Immature natural killer cell (primary cell): ENCODE results near the gene ANAPC7. TPM values are rescaled to one million over a fixed set of nuclear protein-coding genes. Genes with fewer than 3 reads are reported as not detected.
"Not testable (repeated sequence)": the region's sequence is repeated elsewhere in the genome, so short reads cannot be mapped to it uniquely, and the experiment has no call there.

Source experiments
- DNase-seq, 3 donors: peaks; one replicate each; pipeline ENCODE4 v3.0.0; 2022; ENCODE audit warnings: mixed read lengths in 1 of 3
- H3K27ac Mint-ChIP-seq, 6 donors: one replicate each; pipeline ENCODE4 v1.8.0; 2020; ENCODE audit warnings: mixed read lengths in 6 of 6, mild to moderate bottlenecking in 5 of 6, inconsistent platforms in 4 of 6, moderate library complexity in 3 of 6
- H3K27me3 Mint-ChIP-seq, 3 donors: one replicate each; pipeline ENCODE4 v1.8.0; 2020 to 2021; ENCODE audit warnings: low read depth in 3 of 3, mild to moderate bottlenecking in 3 of 3, mixed read lengths in 3 of 3, moderate library complexity in 3 of 3, inconsistent platforms in 1 of 3
- H3K36me3 Mint-ChIP-seq, 3 donors: one replicate each; pipeline ENCODE4 v1.8.0; 2020; ENCODE audit warnings: mixed read lengths in 3 of 3, inconsistent platforms in 2 of 3, mild to moderate bottlenecking in 2 of 3
- H3K4me1 Mint-ChIP-seq, 2 donors: one replicate each; pipeline ENCODE4 v1.8.0; 2020; ENCODE audit warnings: inconsistent platforms in 2 of 2, mild to moderate bottlenecking in 2 of 2, mixed read lengths in 2 of 2, moderate library complexity in 1 of 2
- H3K4me3 Mint-ChIP-seq, 5 donors: one replicate each; pipeline ENCODE4 v1.8.0; 2020; ENCODE audit warnings: mild to moderate bottlenecking in 5 of 5, mixed read lengths in 5 of 5, inconsistent platforms in 3 of 5, moderate library complexity in 3 of 5
- H3K9me3 Mint-ChIP-seq, 6 donors: one replicate each; pipeline ENCODE4 v1.8.0; 2020; ENCODE audit warnings: mild to moderate bottlenecking in 6 of 6, mixed read lengths in 6 of 6, inconsistent platforms in 4 of 6, moderate library complexity in 3 of 6
- polyA plus RNA-seq, 3 donors: library from polyadenylated mRNA; unstranded; fragments of 300-500 nt; fragmentation: Illumina TruSeq; gene quantifications; one replicate each; pipeline ENCODE4 v1.2.3, GENCODE V29; 2021

The ANAPC7 gene
- polyA plus RNA-seq, 3 donors from 2014 or later: 11.0 to 26.4 (median 24.8) TPM

DNA sequence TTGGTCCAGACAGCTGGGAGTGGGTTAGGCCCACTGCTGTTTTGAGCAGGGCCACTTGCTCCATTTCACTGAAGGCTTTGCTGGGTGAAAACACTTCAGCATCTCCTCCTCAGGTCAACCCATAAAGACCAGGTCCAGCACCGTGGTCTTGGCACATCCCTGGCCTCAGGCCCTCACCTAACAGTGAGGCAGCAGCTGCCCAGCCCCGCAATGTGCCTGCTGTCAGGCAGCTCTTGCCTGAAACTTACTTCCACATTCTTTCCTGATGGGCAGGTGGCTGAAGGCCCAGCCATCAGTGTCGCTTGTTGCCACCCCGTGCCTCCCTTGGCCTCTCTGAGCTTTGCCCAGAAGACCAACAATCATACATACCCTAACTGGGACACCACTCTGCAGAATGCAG, 54.4 kb downstream of the ANAPC7 start:
- H3K27ac Mint-ChIP-seq: peak overlapping the region in 5 of 6 donors; percentile 23 to 84 (median 80)
- DNase-seq: no peak
- peaks cover 12 to 27% of the 10 kb centered on the region in 2 donors for H3K4me1 Mint-ChIP-seq
- H3K27me3 Mint-ChIP-seq: peaks cover 0 to 4% (median 2%) of the 10 kb centered on the region in 3 donors
- H3K9me3 Mint-ChIP-seq: no peaks in the 10 kb centered on the region
- H3K4me3 Mint-ChIP-seq: peak overlapping the region in 1 of 5 donors; percentile 20
- H3K36me3 Mint-ChIP-seq: peaks cover 17 to 32% (median 17%) of the 10 kb centered on the region in 3 donors

DNA sequence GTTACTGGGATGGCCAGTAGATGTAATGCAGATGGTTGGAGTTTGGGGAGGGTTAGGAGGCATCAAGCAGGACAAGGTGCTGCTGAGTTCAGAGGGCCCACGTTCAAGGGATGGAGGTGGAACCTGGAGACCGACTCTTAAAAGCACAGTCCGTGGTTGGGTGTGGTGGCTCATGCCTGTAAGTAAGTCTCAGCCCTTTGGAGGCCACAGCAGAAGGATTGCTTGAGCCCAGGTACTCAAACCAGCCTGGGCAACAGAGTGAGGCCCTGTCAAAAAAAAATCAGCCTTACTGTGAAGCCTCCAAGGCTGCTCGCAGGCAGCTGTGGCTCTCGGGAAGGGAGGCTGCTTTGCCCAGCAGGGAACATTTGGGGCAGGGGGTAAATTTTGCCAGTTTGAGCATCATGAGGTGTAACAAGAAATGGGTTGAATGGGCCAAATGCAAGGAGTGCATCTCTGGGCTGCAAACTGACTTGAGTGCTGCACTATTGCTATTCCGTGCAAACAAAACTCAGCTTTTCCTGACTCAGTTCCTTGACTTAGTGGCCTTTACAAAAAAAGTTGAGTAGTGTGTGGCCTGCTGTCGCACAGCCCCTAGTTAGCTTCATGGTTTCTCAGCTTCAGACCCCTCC, 55.0 kb downstream of the ANAPC7 start:
- peaks cover 21 to 37% (median 23%) of the 10 kb centered on the region in 3 donors for H3K36me3 Mint-ChIP-seq
- no peak overlapping the region for H3K4me3 Mint-ChIP-seq
- H3K27me3 Mint-ChIP-seq: peaks cover 0 to 4% (median 2%) of the 10 kb centered on the region in 3 donors
- H3K4me1 Mint-ChIP-seq: peaks cover 12 to 23% of the 10 kb centered on the region in 2 donors
- H3K27ac Mint-ChIP-seq: no peak overlapping the region
- no peak for DNase-seq
- H3K9me3 Mint-ChIP-seq: no peaks in the 10 kb centered on the region

DNA sequence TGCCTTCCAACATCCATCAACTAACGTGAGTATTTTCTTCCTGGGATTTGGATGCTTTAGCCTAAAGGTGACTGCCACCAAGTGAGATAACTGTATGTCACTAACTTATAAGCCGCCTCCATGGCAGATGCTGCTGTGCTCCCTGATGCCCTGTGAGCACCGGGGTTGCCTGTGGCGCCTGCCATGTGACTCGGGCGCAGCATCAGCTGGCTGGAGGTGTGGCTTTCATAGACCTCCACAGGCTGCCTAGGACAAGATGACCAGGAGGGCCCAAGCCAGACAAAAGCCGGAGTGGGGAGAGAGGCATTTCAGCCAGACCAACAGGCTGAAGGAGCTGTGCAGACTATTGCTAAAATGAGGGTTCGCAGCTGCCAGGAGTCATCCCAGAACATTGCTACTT, 55.7 kb downstream of the ANAPC7 start:
- peaks cover 0 to 2% (median 2%) of the 10 kb centered on the region in 3 donors for H3K27me3 Mint-ChIP-seq
- H3K4me1 Mint-ChIP-seq: peaks cover 12 to 23% of the 10 kb centered on the region in 2 donors
- DNase-seq: no peak
- H3K27ac Mint-ChIP-seq: peak overlapping the region in 1 of 6 donors; percentile 14
- H3K9me3 Mint-ChIP-seq: no peaks in the 10 kb centered on the region
- H3K36me3 Mint-ChIP-seq: peaks cover 21 to 45% (median 29%) of the 10 kb centered on the region in 3 donors
- H3K4me3 Mint-ChIP-seq: no peak overlapping the region

DNA sequence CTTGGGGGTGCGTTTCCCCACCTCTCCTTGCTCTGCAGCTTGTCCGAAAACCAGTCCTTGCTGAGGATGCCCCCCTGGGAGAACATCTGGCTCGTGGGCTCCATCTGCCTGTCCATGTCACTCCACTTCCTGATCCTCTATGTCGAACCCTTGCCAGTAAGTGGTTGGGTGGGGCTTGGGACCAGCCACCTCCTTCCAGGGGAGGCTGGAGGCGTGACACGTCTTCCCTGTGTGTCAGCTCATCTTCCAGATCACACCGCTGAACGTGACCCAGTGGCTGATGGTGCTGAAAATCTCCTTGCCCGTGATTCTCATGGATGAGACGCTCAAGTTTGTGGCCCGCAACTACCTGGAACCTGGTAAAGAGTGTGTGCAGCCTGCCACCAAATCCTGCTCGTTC, 57.5 kb downstream of the ANAPC7 start:
- no peak for DNase-seq
- peaks cover 12 to 20% of the 10 kb centered on the region in 2 donors for H3K4me1 Mint-ChIP-seq
- no peaks in the 10 kb centered on the region for H3K9me3 Mint-ChIP-seq
- peaks cover 0 to 2% (median 2%) of the 10 kb centered on the region in 3 donors for H3K27me3 Mint-ChIP-seq
- no peak overlapping the region for H3K4me3 Mint-ChIP-seq
- H3K27ac Mint-ChIP-seq: no peak overlapping the region
- peaks cover 25 to 60% (median 29%) of the 10 kb centered on the region in 3 donors for H3K36me3 Mint-ChIP-seq

DNA sequence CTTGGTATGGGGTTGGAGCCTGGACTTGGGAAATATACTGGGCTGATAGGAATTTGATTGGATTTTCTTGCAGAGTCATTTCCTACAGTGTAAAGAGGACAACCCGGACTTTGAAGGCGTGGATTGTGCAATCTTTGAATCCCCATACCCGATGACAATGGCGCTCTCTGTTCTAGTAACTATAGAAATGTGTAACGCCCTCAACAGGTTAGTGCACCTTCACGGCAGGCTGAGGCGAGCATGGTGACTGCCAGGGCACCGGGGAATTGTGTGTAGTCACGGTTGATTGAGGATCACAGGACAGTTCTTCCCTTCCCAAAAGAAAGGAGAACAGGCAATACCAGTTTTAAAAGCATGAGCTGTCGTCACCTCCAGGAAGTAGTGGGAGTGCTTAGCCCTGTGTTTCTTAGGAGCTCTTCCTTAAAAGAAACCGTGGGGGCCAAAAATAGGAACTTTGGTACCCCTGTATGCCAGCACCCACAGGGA, 58.3 kb downstream of the ANAPC7 start:
- peaks cover 25 to 66% (median 34%) of the 10 kb centered on the region in 3 donors for H3K36me3 Mint-ChIP-seq

DNA sequence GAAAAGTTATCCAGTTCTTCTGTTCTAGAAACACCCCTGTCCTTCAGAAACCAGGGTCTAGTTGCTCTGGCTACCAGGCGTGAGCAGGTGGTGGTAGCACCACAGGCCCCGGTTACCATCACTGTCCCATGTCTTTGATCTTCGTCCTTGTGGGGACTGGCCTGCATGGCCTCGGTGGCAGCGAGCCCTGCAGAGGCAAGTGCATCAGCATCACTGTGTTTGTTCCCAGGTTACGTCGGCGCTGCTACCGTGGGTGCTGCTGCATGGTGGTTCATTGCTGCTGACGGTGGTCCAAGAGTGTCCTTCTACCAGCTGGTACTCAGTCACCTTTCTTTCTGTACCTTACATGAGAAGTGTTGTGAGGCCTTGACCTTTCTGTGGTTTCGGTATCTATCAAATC, 58.9 kb downstream of the ANAPC7 start:
- no peak for DNase-seq
- Mint-ChIP-seq H3K36me3 (peaks cover 25 to 71% (median 38%) of the 10 kb centered on the region in 3 donors), H3K4me3 (no peak overlapping the region), H3K27ac (no peak overlapping the region), H3K27me3 (peaks cover 0 to 2% (median 2%) of the 10 kb centered on the region in 3 donors), H3K9me3 (no peaks in the 10 kb centered on the region), H3K4me1 (peaks cover 6 to 7% of the 10 kb centered on the region in 2 donors)

More for the DNA sequence above, 58.3 kb downstream of the ANAPC7 start:
- DNase-seq: no peak
- no peak overlapping the region for H3K4me3 Mint-ChIP-seq
- peaks cover 11 to 13% of the 10 kb centered on the region in 2 donors for H3K4me1 Mint-ChIP-seq
- H3K27me3 Mint-ChIP-seq: peaks cover 0 to 2% (median 2%) of the 10 kb centered on the region in 3 donors
- peak overlapping the region in 1 of 6 donors; percentile 39 for H3K27ac Mint-ChIP-seq
- H3K9me3 Mint-ChIP-seq: no peaks in the 10 kb centered on the region

DNA sequence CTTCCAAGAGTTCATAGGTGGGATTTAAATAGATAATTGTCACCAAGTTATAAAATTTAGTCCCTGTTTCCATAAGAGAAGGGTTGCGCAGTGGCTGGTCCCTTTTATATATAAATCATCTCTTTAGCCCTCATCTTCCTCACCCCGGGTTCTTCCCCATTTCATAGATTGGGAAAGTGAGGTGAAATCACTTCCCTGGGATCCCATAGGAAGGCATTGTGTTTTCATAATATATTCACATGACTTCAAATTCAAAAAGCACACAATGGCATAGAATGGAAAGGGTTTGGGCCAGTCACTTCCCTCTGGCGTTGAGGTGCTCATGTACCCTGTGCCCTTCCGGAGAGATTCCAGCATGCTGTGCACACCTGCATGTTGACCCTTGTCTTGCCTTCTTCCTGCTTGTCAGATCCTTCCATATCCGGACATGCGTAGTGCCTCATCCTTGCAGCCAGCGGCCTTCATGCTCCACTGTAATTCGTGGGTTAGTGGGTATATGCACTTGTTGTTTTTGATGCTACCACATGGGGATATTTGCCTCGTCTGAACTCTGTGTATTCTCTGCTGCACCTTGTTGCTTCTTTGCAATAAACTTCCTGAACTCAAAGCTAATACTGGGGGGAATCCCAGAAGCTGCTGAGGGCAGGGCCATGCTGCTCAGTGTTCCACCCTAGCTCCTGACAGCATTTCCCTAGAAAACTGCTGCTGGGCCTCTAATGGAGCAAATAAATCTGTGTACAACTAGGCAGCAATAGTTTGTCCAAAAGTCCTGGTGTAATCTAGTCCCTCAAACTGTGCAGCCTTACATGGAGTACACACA, 59.6 kb downstream of the ANAPC7 start:
- DNase-seq: no peak
- Mint-ChIP-seq H3K4me3 (no peak overlapping the region), H3K9me3 (no peaks in the 10 kb centered on the region), H3K27me3 (peaks cover 0 to 2% (median 0%) of the 10 kb centered on the region in 3 donors), H3K36me3 (peaks cover 30 to 78% (median 43%) of the 10 kb centered on the region in 3 donors), H3K27ac (peak overlapping the region in 2 of 6 donors; percentile 46 to 55), H3K4me1 (no peaks in the 10 kb centered on the region)

DNA sequence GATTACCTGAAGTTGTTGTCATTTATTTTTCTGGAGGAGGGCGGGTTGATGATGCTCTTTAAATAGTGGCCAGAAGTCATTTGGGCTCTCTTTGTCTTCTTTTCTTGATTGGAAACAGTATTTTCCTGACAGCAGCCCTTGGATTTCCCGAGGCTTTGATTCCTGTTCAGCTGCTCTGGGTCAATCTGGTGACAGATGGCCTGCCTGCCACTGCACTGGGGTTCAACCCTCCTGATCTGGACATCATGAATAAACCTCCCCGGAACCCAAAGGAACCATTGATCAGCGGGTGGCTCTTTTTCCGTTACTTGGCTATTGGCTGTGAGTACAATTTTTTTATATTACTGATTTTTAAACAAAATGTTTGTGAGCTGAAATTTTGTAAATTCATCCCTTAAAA, 60.4 kb downstream of the ANAPC7 start:
- no peaks in the 10 kb centered on the region for H3K9me3 Mint-ChIP-seq
- no peak overlapping the region for H3K4me3 Mint-ChIP-seq
- H3K4me1 Mint-ChIP-seq: no peaks in the 10 kb centered on the region
- peaks cover 0 to 2% (median 0%) of the 10 kb centered on the region in 3 donors for H3K27me3 Mint-ChIP-seq
- no peak for DNase-seq
- H3K27ac Mint-ChIP-seq: no peak overlapping the region
- peaks cover 34 to 84% (median 49%) of the 10 kb centered on the region in 3 donors for H3K36me3 Mint-ChIP-seq

DNA sequence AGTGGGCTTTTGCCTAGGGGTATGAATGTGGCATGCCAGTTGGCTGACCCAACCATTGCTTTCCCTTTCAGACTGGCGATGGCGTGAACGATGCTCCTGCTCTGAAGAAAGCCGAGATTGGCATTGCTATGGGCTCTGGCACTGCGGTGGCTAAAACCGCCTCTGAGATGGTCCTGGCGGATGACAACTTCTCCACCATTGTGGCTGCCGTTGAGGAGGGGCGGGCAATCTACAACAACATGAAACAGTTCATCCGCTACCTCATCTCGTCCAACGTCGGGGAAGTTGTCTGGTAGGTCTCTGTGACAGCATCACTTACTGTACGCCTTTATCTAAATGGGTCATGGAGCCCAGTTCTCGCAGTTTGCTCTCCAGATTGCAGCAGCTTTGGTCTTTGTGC, 61.4 kb downstream of the ANAPC7 start:
- Mint-ChIP-seq H3K36me3 (peaks cover 29 to 80% (median 49%) of the 10 kb centered on the region in 3 donors), H3K27ac (no peak overlapping the region), H3K9me3 (no peaks in the 10 kb centered on the region), H3K4me3 (no peak overlapping the region), H3K27me3 (peaks cover 0 to 2% (median 0%) of the 10 kb centered on the region in 3 donors), H3K4me1 (no peaks in the 10 kb centered on the region)
- no peak for DNase-seq

DNA sequence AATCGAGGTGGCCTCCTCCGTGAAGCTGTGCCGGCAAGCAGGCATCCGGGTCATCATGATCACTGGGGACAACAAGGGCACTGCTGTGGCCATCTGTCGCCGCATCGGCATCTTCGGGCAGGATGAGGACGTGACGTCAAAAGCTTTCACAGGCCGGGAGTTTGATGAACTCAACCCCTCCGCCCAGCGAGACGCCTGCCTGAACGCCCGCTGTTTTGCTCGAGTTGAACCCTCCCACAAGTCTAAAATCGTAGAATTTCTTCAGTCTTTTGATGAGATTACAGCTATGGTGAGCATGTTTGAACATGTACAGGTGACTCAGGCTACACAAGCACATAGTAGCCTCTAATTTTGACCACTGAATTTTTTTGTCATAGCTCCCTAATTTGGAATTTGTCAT, 62.8 kb downstream of the ANAPC7 start:
- Mint-ChIP-seq H3K27ac (peak overlapping the region in 1 of 6 donors; percentile 6), H3K36me3 (peaks cover 22 to 77% (median 42%) of the 10 kb centered on the region in 3 donors), H3K4me1 (no peaks in the 10 kb centered on the region), H3K9me3 (no peaks in the 10 kb centered on the region), H3K27me3 (peaks cover 0 to 2% (median 0%) of the 10 kb centered on the region in 3 donors), H3K4me3 (no peak overlapping the region)
- no peak for DNase-seq

DNA sequence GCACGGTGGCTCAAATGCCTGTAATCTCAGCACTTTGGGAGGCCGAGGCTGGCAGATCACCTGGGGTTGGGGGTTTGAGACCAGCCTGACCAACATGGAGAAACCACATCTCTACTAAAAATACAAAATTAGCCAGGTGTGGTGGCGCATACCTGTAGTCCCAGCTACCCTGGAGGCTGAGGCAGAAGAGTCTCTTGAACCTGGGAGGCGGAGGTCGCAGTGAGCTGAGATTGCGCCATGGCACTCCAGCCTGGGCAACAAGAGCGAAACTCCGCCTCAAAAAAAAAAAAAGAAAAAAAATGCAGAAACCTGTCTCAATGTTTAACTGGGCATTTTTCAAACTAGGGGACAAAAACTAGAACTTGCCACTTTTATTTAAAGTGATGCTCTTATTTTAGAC, 63.2 kb downstream of the ANAPC7 start:
- H3K27me3 Mint-ChIP-seq, H3K9me3 Mint-ChIP-seq, DNase-seq, H3K4me1 Mint-ChIP-seq, H3K4me3 Mint-ChIP-seq, H3K27ac Mint-ChIP-seq: not testable (repeated sequence)
- peaks cover 22 to 80% (median 42%) of the 10 kb centered on the region in 3 donors for H3K36me3 Mint-ChIP-seq

DNA sequence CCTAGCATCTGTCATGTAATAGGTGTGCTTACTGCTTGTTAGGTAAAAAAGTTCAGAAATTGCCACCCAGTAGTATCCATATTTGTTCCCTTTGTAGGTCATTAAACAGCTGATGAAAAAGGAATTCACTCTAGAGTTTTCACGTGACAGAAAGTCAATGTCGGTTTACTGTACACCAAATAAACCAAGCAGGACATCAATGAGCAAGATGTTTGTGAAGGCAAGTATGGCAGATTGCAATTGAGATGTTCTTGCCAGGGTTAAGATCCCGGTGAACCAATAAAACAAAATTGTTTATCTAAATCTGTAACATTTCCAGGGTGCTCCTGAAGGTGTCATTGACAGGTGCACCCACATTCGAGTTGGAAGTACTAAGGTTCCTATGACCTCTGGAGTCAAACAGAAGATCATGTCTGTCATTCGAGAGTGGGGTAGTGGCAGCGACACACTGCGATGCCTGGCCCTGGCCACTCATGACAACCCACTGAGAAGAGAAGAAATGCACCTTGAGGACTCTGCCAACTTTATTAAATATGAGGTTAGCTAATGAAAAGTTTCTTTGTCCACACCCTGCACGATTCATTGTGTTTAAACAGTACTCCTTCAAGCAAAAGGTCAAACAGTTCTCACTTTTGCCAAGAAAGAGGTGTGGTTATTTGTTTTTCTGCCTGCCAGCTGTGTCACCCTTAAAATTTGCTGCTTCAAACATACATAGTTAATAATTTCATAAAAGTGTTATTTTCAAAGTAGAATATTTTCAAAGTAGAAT, 64.1 kb downstream of the ANAPC7 start:
- Mint-ChIP-seq H3K27ac (peak overlapping the region in 3 of 6 donors; percentile 36 to 88 (median 45)), H3K36me3 (peaks cover 22 to 72% (median 42%) of the 10 kb centered on the region in 3 donors)

DNA sequence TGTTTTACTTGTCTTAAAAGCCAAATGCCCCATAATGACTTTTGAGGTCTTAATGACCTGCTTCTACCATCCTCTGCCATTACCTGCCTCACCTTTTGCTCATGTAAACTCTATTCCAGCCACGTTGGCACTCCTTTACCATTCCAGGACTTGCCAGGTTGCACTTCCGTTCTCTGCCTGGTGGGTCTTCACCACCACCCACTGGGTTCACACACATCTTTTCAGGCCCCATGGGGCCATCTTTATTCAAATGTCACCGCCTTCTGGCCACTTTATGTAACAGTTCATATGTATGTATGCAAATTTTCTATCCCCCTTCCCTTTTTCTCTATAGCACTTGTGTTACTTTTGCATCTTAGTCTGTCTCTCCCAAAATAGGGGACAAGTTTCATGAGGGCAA, 64.8 kb downstream of the ANAPC7 start:
- DNase-seq: no peak
- H3K27ac Mint-ChIP-seq: peak overlapping the region in 3 of 6 donors; percentile 3 to 88 (median 45)
- peaks cover 0 to 2% of the 10 kb centered on the region in 2 donors for H3K4me1 Mint-ChIP-seq
- peaks cover 0 to 2% (median 0%) of the 10 kb centered on the region in 3 donors for H3K27me3 Mint-ChIP-seq
- peaks cover 17 to 71% (median 40%) of the 10 kb centered on the region in 3 donors for H3K36me3 Mint-ChIP-seq
- H3K9me3 Mint-ChIP-seq: no peaks in the 10 kb centered on the region
- no peak overlapping the region for H3K4me3 Mint-ChIP-seq

More for the DNA sequence above, 64.1 kb downstream of the ANAPC7 start:
- H3K9me3 Mint-ChIP-seq: no peaks in the 10 kb centered on the region
- H3K27me3 Mint-ChIP-seq: peaks cover 0 to 2% (median 0%) of the 10 kb centered on the region in 3 donors
- no peak overlapping the region for H3K4me3 Mint-ChIP-seq
- H3K4me1 Mint-ChIP-seq: no peaks in the 10 kb centered on the region
- no peak for DNase-seq
